GM18907 (cell line): ENCODE data around the gene PCBP3.

Source experiments
- ATAC-seq: cut with Tn5 transposase; IDR thresholded peaks from one replicate; pipeline ENCODE4 v1.9.1; 2021; ENCODE audit warnings: mild to moderate bottlenecking, moderate library complexity; ENCODE audit not compliant: unreplicated experiment

The PCBP3 gene

GRCh38 chr21:45918011-45918410 lies 274.5 kb downstream of the PCBP3 start:
- no peak for ATAC-seq

- ATAC-seq = no peak
Measured at GRCh38 chr21:45918835-45919447, 275.4 kb downstream of the PCBP3 start.

DNA sequence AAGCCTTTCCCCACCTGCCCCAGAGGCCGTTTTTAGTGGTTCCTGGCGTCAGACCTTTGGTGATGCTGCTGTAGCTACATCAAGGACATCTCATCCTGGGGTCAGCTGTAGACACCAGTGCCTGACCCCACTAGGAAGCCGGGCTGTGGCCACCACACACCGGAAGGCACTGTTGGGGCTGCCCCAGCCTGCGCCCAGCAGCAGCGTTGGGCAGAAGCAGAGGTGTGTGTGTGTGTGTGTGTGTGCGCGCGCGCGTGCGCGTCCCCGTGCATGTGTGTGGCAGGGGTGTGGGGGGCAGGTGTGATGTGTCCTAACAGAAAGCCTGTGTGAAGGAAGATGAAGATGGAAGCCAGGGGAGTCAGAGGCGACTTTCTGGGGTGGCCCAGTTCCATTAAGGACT lies 276.1 kb downstream of the PCBP3 start:
- ATAC-seq = no peak

- ATAC-seq = no peak
Measured at GRCh38 chr21:45920824-45921600, 277.5 kb downstream of the PCBP3 start.

DNA sequence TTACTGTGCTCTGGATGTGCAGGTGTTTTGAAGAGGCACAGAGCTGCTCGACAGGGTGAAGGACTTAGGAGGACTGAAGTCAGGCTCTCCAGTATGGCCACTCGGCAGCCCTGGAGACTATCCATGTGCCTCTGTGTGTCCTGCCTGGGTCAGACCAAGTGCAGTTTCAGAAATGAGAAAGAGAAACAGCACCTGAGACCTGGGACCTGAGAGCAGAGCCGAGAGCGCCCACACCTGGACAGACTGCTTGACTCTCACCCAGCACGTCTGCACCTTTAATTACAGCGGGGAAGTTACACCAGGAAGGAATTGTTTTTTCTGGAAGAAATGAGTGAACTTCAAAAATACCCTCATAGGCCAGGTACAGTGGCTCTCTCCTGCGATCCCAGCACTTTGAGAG lies 278.4 kb downstream of the PCBP3 start:
- no peak for ATAC-seq

- no peak for ATAC-seq
Measured at GRCh38 chr21:45922648-45923047, 279.1 kb downstream of the PCBP3 start.

DNA sequence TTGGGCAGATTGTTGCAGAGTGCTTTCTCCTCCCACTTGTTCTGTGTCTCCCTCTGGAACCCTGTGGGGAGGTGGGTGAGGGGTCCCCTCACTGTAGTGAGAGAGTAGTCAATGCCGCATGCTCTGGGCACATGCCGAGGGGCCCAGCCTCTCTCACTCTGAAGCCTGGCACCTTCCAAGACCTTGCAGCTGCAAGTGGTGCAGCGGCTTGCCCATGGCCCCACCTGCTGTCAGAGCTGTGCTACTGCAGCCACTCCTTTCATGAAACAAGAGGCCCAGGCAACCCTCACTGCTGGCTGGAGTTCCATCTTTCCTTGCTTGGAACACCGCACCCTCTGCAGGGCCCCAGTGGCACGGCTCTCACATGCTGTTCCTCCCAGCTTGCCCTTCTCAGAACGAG lies 279.6 kb downstream of the PCBP3 start:
- no peak for ATAC-seq

- no peak for ATAC-seq
Measured at GRCh38 chr21:45926281-45926680, 282.8 kb downstream of the PCBP3 start.

GRCh38 chr21:45927032-45927431 lies 283.5 kb downstream of the PCBP3 start:
- no peak for ATAC-seq

DNA sequence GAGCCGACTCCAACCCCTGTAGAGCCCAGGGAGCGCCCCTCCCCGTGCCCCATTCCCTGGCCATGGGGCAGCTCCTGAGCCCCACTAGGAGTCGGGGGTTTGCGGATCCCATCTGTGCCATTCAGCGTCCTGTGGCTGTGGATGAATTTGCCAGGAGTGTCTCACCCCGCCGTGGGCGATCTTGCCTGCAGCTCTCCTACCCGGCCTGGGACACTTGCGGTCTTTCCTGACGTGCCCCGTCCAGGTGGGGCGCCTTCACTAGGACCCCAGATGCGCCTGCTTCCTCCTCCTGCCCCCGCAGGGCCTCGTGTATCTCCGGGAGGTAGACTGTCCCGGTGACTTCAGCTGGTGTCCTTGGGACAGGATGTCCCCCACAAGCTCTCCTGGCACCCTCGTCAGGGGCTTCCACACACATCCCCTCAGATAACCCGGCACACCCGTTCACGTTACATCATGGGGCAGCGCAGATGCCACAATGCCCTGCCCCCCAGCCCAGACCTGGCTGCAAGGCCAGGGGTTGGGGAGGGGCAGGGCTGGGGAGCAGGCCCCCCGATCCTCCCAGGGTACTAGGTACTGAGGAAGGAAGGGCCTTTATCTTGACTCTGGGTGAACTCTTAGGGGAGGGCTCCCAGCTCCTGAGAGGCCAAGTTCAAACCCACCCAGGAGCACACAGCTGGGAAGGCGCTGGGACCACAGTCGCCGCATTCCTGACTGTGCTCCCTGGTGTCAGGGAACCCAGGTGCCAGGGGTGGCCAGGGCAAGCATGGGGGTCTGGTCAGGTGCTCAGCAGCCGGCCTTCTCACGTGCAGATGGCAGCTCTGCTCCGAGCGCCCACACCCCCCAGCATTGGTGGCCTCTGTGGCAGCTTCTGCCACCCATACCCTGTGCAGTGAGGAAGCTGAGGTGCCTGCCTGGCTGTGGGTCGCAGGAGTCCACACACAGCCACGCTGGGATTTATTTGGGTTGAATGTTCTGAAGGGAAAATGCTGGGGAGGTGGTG lies 284.6 kb downstream of the PCBP3 start:
- ATAC-seq = no peak

- ATAC-seq = no peak
Measured at GRCh38 chr21:45929449-45929848, 285.9 kb downstream of the PCBP3 start.

GRCh38 chr21:45930231-45930760 lies 286.8 kb downstream of the PCBP3 start:
- no peak for ATAC-seq

DNA sequence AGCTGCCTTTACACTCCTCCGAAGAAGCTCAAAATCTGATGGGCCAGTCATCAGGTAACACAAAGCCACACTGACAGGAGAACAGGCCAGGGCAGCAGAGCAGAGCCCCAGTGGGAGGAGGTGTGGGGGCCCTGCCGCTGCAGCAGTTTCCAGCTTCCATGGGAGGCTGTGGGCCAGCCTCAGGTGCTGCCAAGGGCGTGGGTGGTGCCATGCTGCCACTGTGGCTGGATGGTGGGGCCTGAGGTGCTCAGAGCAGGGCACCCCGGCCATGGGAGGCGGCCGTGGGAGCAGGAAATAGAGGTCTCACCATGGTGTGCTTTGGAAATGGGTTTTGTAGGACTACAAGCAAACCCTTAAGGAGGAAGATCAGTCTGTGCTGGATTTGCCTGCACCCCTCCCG lies 287.3 kb downstream of the PCBP3 start:
- ATAC-seq = no peak

DNA sequence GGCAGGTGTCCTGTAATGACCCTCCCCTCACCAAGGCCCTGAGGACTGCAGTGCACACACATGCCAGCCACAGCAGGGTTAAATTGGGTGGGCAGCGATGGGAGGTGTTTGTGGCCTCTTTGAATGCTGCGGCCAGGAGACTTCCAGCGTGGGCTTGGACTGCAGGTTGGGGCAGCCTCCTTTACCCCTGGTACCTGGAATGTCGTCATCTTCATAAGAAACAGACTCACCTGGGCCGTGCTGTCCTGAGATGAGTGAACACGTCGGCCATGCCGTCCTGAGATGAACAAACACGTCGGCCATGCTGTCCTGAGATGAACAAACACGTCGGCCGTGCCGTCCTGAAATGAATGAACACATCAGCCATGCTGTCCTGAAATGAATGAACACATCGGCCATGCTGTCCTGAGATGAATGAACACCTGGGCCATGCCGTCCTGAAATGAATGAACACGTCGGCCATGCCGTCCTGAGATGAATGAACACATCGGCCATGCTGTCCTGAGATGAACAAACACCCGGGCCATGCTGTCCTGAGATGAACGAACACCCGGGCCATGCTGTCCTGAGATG lies 288.0 kb downstream of the PCBP3 start:
- ATAC-seq = no peak

DNA sequence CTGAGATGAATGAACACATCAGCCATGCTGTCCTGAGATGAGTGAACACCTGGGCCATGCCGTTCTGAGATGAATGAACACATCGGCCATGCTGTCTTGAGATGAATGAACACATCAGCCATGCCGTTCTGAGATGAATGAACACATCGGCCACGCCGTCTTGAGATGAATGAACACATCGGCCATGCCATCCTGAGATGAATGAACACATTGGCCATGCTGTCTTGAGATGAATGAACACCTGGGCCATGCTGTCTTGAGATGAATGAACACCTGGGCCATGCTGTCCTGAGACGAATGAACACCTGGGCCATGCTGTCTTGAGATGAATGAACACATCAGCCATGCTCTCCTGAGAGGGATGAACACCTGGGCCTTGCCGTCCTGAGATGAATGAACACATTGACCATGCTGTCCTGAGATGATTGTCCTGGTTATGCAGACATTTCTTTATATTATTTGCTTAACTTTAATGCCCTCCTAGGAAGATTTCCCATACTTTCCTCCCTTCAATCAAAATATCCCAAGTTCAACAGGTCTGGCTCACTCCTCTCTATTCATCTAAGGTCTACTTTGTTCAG lies 289.5 kb downstream of the PCBP3 start:
- no peak for ATAC-seq

- no peak for ATAC-seq
Measured at GRCh38 chr21:45934085-45934484, 290.6 kb downstream of the PCBP3 start.

DNA sequence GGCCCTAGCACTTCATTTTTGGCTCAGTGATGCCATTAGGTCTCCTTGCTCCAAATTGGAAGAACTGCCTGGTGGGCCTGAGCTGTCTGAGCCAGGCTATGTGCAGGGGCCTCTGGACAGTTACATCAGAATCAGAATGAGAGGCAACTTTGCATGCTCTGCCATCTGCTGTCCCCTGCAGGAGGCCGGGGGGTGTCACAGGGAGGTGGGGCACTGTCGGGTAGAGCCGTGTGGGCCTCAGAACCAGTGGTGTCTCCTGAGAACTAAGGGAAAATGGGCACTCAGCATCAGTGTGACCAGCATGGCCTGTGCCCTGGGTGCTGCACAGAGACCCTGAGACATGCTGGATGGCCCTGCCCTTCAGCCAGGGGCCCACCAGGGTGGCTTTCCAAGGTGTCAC lies 291.0 kb downstream of the PCBP3 start:
- no peak for ATAC-seq

GRCh38 chr21:45935628-45936027 lies 292.1 kb downstream of the PCBP3 start:
- no peak for ATAC-seq

GRCh38 chr21:45937721-45938452 lies 294.4 kb downstream of the PCBP3 start:
- no peak for ATAC-seq

DNA sequence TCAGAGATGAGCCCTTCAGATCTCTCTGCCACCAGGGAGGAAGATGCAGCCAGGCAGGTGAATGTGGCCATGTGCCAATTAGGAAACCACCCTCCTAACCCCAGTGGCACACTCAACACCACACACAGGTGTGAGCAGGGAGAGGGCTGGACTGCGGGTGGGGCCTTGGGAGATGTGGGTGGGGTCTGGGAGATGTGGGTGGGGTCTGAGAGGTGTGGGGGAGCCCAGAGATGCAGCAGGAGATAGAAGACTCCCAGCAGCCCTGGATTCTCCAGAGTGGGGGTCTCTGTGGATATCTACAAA lies 294.9 kb downstream of the PCBP3 start:
- no peak for ATAC-seq
